ENCODE measurements around the gene OR10T2. TPM values are rescaled to one million over a fixed set of nuclear protein-coding genes. Genes with fewer than 3 reads are reported as not detected.

OR10T2 gene
- total and polyA plus RNA-seq, 2 of the 4 experiments (the other 2 are of a cell fraction), result not detected

DNA sequence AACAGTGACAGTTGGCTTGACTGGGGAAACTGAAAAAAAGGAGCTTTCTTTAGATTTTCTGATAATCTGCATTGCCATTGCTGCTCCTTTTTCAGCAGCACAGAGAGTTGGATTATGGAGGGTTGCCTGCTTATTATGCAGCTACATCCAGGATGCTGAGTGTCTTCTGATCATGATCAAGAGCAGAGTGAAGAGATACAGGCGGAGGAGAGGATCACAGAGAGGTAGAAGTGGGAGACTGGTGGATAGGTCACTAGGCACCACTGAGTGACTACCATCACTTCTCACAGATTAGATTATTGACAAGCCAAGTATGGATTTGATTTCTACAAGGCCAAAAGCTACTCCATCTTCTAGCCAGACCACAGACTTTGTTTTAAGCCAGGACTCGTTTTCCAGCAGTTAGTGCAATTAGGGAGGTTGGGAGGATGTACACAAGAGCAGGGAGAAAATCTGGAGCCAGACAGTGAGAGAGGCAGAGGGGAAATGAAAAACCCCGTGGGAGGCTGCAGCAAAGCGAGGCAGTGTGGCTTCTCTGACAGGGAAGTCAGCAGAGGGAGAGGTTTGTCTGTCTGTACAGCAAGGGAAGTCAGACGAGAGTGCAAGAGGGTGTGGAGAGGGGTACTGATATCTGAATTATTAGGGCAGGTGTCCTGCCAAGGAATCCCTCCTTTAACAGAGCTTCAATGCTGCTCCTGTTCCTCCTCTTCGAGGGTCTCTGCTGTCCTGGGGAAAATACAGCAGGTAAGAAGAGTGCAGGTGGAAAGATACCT is 45.8 kb downstream of the OR10T2 start, which contains the start of gene CD1E:
TSS of gene CD1E (plus strand) at position 592 of the 773 bp plus-strand sequence. CDS start at position 687, 95 bp downstream.
- no peak within 1 kb of the TSS for H2BK15ac ChIP-seq (ENCODE audit: low read depth, low read length)
- H2BK20ac ChIP-seq (ENCODE audit: low read depth, low read length), result no peak within 1 kb of the TSS
- TF ChIP-seq FOS (IDR thresholded peaks at IDR 0.05; ENCODE audit: low read depth, low read length) (no peak), MAZ (IDR thresholded peaks at IDR 0.05; ENCODE audit: borderline replicate concordance, low read depth, low read length) (no peak), POLR2A (IDR thresholded peaks at IDR 0.05; ENCODE audit: low read depth, low read length) (no peak), RCOR1 (IDR thresholded peaks at IDR 0.05; ENCODE audit: insufficient replicate concordance, low read length) (no peak), RAD21 (IDR thresholded peaks at IDR 0.05; ENCODE audit: low read length) (no peak), CEBPB (IDR thresholded peaks at IDR 0.05; ENCODE audit: low read depth, low read length) (no peak), NFE2L2 (IDR thresholded peaks at IDR 0.05; ENCODE audit: low read depth, low read length) (no peak), MXI1 (IDR thresholded peaks at IDR 0.05; ENCODE audit: borderline replicate concordance, low read depth, low read length) (no peak), CHD1 (IDR thresholded peaks at IDR 0.05; ENCODE audit: low read depth, low read length) (no peak), RFX5 (IDR thresholded peaks at IDR 0.05; ENCODE audit: low read depth, low read length) (no peak), BHLHE40 (IDR thresholded peaks at IDR 0.05; ENCODE audit: low read depth, low read length) (no peak)
- TF ChIP-seq, protein P1, sequence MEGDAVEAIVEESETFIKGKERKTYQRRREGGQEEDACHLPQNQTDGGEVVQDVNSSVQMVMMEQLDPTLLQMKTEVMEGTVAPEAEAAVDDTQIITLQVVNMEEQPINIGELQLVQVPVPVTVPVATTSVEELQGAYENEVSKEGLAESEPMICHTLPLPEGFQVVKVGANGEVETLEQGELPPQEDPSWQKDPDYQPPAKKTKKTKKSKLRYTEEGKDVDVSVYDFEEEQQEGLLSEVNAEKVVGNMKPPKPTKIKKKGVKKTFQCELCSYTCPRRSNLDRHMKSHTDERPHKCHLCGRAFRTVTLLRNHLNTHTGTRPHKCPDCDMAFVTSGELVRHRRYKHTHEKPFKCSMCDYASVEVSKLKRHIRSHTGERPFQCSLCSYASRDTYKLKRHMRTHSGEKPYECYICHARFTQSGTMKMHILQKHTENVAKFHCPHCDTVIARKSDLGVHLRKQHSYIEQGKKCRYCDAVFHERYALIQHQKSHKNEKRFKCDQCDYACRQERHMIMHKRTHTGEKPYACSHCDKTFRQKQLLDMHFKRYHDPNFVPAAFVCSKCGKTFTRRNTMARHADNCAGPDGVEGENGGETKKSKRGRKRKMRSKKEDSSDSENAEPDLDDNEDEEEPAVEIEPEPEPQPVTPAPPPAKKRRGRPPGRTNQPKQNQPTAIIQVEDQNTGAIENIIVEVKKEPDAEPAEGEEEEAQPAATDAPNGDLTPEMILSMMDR (conservative IDR thresholded peaks at IDR 0.05; ENCODE audit: low read depth, low read length), result no peak
- TF ChIP-seq, protein P2, sequence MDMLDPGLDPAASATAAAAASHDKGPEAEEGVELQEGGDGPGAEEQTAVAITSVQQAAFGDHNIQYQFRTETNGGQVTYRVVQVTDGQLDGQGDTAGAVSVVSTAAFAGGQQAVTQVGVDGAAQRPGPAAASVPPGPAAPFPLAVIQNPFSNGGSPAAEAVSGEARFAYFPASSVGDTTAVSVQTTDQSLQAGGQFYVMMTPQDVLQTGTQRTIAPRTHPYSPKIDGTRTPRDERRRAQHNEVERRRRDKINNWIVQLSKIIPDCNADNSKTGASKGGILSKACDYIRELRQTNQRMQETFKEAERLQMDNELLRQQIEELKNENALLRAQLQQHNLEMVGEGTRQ (IDR thresholded peaks at IDR 0.05; ENCODE audit: low read depth, low read length), result no peak
- TF ChIP-seq, protein P3, sequence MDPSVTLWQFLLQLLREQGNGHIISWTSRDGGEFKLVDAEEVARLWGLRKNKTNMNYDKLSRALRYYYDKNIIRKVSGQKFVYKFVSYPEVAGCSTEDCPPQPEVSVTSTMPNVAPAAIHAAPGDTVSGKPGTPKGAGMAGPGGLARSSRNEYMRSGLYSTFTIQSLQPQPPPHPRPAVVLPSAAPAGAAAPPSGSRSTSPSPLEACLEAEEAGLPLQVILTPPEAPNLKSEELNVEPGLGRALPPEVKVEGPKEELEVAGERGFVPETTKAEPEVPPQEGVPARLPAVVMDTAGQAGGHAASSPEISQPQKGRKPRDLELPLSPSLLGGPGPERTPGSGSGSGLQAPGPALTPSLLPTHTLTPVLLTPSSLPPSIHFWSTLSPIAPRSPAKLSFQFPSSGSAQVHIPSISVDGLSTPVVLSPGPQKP (IDR thresholded peaks at IDR 0.05; ENCODE audit: borderline replicate concordance, low read depth, low read length), result no peak
- H3K36me3 ChIP-seq (ENCODE audit: control insufficient read depth, insufficient read depth, low read length), result no peaks in the 10 kb centered on the region
- ChIA-PET POLR2A (ENCODE audit: unreplicated experiment) (no interaction called here), CTCF (interaction anchor here (0.7 kb wide), 1 partner anchor 1437 kb away, joined by 3 read pairs; no protein-coding TSS in a partner anchor)
- H3K56ac ChIP-seq (ENCODE audit: extremely low read depth, insufficient read depth, low read length), result no peak within 1 kb of the TSS
- no peak within 1 kb of the TSS for H2AK9ac ChIP-seq (replicated peaks; ENCODE audit: low read depth, low read length, poor library complexity)
- no peak within 1 kb of the TSS for H2AFZ ChIP-seq (replicated peaks; ENCODE audit: low read length, poor library complexity)
- no peak within 1 kb of the TSS for H3K14ac ChIP-seq (replicated peaks; ENCODE audit: low read depth, low read length)
- in situ Hi-C loops (cut with MboI; ENCODE audit: low sequenced_read_pairs) (no loop called here), intact Hi-C loops (cut with micrococcal nuclease) (no loop called here), dilution Hi-C loops (cut with HindIII; ENCODE audit: low sequenced_read_pairs, unreplicated experiment) (no loop called here)
- H3K27ac ChIP-seq (ENCODE audit: insufficient read depth, low read length), result no peak within 1 kb of the TSS
- no TSS peak for BruUV-seq (replicated peaks)
- H4K91ac ChIP-seq (ENCODE audit: insufficient read depth, low read depth, low read length), result no peak within 1 kb of the TSS
- no peak within 1 kb of the TSS for H2BK120ac ChIP-seq (ENCODE audit: low read depth, low read length)
- no peaks in the 10 kb centered on the region for H3K4me1 ChIP-seq (ENCODE audit: control insufficient read depth, insufficient read depth, low read length)
- no peak within 1 kb of the TSS for H2AK5ac ChIP-seq (ENCODE audit: low read depth, low read length)
- no peak within 1 kb of the TSS for H3K4me3 ChIP-seq (ENCODE audit: insufficient read depth, low read depth, low read length)
- DNase-seq, result no peak
- H3K23ac ChIP-seq (ENCODE audit: low read depth, low read length), result no peak within 1 kb of the TSS
- H3K9me1 ChIP-seq (ENCODE audit: insufficient read depth, low read length), result no peaks in the 10 kb centered on the region
- no peak for ATAC-seq (ENCODE audit: low read depth)
- H3K9me3 ChIP-seq (ENCODE audit: control insufficient read depth, insufficient read depth, low read length), result no peaks in the 10 kb centered on the region; the same call in 1 of the 2 replicates
- H3K9ac ChIP-seq (ENCODE audit: low read depth, low read length), result no peak within 1 kb of the TSS
- no peak within 1 kb of the TSS for H4K8ac ChIP-seq (ENCODE audit: low read depth in 2 of 2, low read length in 2 of 2)
- no peak within 1 kb of the TSS for H3K4ac ChIP-seq (ENCODE audit: low read depth, low read length)
- no peak within 1 kb of the TSS for H3K4me2 ChIP-seq (ENCODE audit: low read depth, low read length)
- no peak within 1 kb of the TSS for H2BK5ac ChIP-seq (ENCODE audit: low read depth, low read length, poor library complexity, severe bottlenecking)
- H4K20me1 ChIP-seq (ENCODE audit: insufficient read depth, low read length), result no peaks in the 10 kb centered on the region
- no peak within 1 kb of the TSS for H4K5ac ChIP-seq (ENCODE audit: low read depth, low read length)
- H3K79me1 ChIP-seq (ENCODE audit: low read depth in 1 of 2, low read length in 2 of 2), result no peaks in the 10 kb centered on the region
- no CpG with 5 or more reads among the region's 6 CpGs for WGBS, 2 experiments (ENCODE audit: extremely low coverage in 2 of 2, insufficient read length in 1 of 2)
- no peaks in the 10 kb centered on the region for H3K27me3 ChIP-seq (ENCODE audit: control insufficient read depth, insufficient read depth, low read length)
- no peak within 1 kb of the TSS for H3K18ac ChIP-seq (ENCODE audit: low read depth, low read length)

All from IMR-90 (cell line).